OCI-LY7 (cell line): ENCODE data around the gene MSRB1. TPM values are rescaled to one million over a fixed set of nuclear protein-coding genes. Genes with fewer than 3 reads are reported as not detected.

Experiments
- BruUV-seq: library from RNA; stranded (reverse); fragments of 400-500 nt; replicated peaks from 2 replicates; lab custom pipeline; 2021; lab: Mats Ljungman, UMichigan
- CTCF ChIA-PET: fragments of 300-600 bp; sonication (Branson Sonifier 250); formaldehyde crosslinking; loops from one replicate; lab custom pipeline; 2022; ENCODE audit warnings: antibody characterized with exemption; ENCODE audit not compliant: unreplicated experiment; lab: Charles Lee
- POLR2A ChIA-PET: fragments of 300-600 bp; sonication (Branson Sonifier 250); formaldehyde crosslinking; loops from one replicate; lab custom pipeline; 2022; ENCODE audit warnings: antibody characterized with exemption; lab: Charles Lee
- DNase-seq: peaks from one replicate; pipeline ENCODE4 v3.0.0-alpha.2; 2015; ENCODE audit warnings: low spot score
- H2AFZ ChIP-seq: fragments of 200-600 bp; sonication (generic), shearing (Covaris generic); 2 replicates; pipeline ENCODE4 v1.6.1; 2014; ENCODE audit warnings: mild to moderate bottlenecking, antibody characterized with exemption, low read length, moderate library complexity
- H3K27ac ChIP-seq: fragments of 200-600 bp; sonication (generic); 2 replicates; pipeline ENCODE4 v1.5.1; 2014; ENCODE audit warnings: mixed run types, low read depth, mild to moderate bottlenecking, moderate library complexity, low read length, inconsistent platforms; ENCODE audit not compliant: poor library complexity, severe bottlenecking
- H3K36me3 ChIP-seq: fragments of 200-600 bp; sonication (generic); 2 replicates; pipeline ENCODE4 v1.6.1; 2014; ENCODE audit warnings: mild to moderate bottlenecking, antibody characterized with exemption, low read length, moderate library complexity, mixed read lengths; ENCODE audit not compliant: insufficient read depth
- H3K4me1 ChIP-seq: fragments of 200-600 bp; sonication (generic); 2 replicates; pipeline ENCODE4 v1.5.1; 2014; ENCODE audit warnings: mild to moderate bottlenecking, low read length; ENCODE audit not compliant: insufficient read depth, poor library complexity, severe bottlenecking
- H3K4me2 ChIP-seq: fragments of 200-600 bp; sonication (generic); 2 replicates; pipeline ENCODE4 v1.6.1; 2014; ENCODE audit warnings: mild to moderate bottlenecking, low read length
- H3K4me3 ChIP-seq: fragments of 200-600 bp; sonication (generic); 2 replicates; pipeline ENCODE4 v1.5.1; 2014; ENCODE audit warnings: mild to moderate bottlenecking, low read depth, low read length; ENCODE audit not compliant: poor library complexity, severe bottlenecking
- H3K79me2 ChIP-seq: fragments of 200-600 bp; sonication (generic); 2 replicates; pipeline ENCODE4 v1.6.1; 2016; ENCODE audit warnings: low read depth, mild to moderate bottlenecking, low read length, moderate library complexity, mixed read lengths; ENCODE audit not compliant: insufficient read depth
- H3K9me2 ChIP-seq: fragments of 200-600 bp; sonication (generic); 2 replicates; pipeline ENCODE4 v1.6.1; 2016; ENCODE audit warnings: mild to moderate bottlenecking, low read length, mixed read lengths; ENCODE audit not compliant: insufficient read depth
- H3K9me3 ChIP-seq: fragments of 200-600 bp; sonication (generic); 2 replicates; pipeline ENCODE4 v1.6.1; 2014; ENCODE audit warnings: mild to moderate bottlenecking, mixed run types, low read length, mixed read lengths
- H4K20me1 ChIP-seq: fragments of 200-600 bp; sonication (generic); 2 replicates; pipeline ENCODE4 v1.6.1; 2014; ENCODE audit warnings: mild to moderate bottlenecking, antibody characterized with exemption, low read length, moderate library complexity, mixed read lengths; ENCODE audit not compliant: insufficient read depth
- CTCF ChIP-seq: fragments of 200-600 bp; sonication (generic); conservative IDR thresholded peaks from 2 replicates; pipeline ENCODE4 v1.5.1; 2014; ENCODE audit warnings: mild to moderate bottlenecking, antibody characterized with exemption, low read length, moderate library complexity, mixed read lengths
- EZH2phosphoT487 ChIP-seq: fragments of 200-600 bp; sonication (generic); IDR thresholded peaks from 2 replicates; pipeline ENCODE4 v1.6.1; 2018; ENCODE audit warnings: low read depth, borderline replicate concordance, mild to moderate bottlenecking, mixed run types, antibody characterized with exemption, low read length, moderate library complexity, mixed read lengths
- intact Hi-C: fragments of 100-400 bp; cut with micrococcal nuclease; formaldehyde crosslinking; loops from one replicate; pipeline ENCODE4 v1.10.0; 2022; ENCODE audit not compliant: unreplicated experiment
- total RNA-seq, 2 experiments: library from RNA; depleted of rRNA in 1 of 2; stranded (reverse); fragments of >200 nt in 1 of 2; shearing (Covaris generic) in 1 of 2; gene quantifications; 2 replicates each; pipeline ENCODE4 v1.2.3, GENCODE V29; 2014 to 2022

MSRB1 gene
- total RNA-seq, 2 experiments from 2014 or later, result 9.0 to 17.6 TPM

- Histone ChIP-seq H3K79me2 (no peaks in the 10 kb centered on the region), H3K4me1 (peaks cover 47% of the 10 kb centered on the region), H3K9me3 (no peaks in the 10 kb centered on the region), H2AFZ (peak within 1 kb of the TSS; percentile 22; the same call in 1 of the 2 replicates), H3K27ac (peak within 1 kb of the TSS; percentile 50), H4K20me1 (no peaks in the 10 kb centered on the region), H3K36me3 (peaks cover 12% of the 10 kb centered on the region; the same call in 1 of the 2 replicates), H3K4me3 (peak within 1 kb of the TSS; percentile 68), H3K9me2 (no peaks in the 10 kb centered on the region), H3K4me2 (peak within 1 kb of the TSS; percentile 80)
- POLR2A ChIA-PET, result interaction anchor here (1.9 kb wide), 1 partner anchor 24 kb away, joined by 5 read pairs; the partner anchor contains the start of gene RPS2
- TF ChIP-seq CTCF (no peak), EZH2phosphoT487 (no peak)
- no TSS peak for BruUV-seq
- CTCF ChIA-PET, result no interaction called here
- peak; percentile 24 for DNase-seq
- intact Hi-C loops, result no loop called here
These were observed 46.5 kb upstream of the MSRB1 start, which contains the start of gene SYNGR3 for GRCh38 chr16:1989209-1990100. TSS of gene SYNGR3 (plus strand) at chr16:1989970. CDS start at chr16:1990103, 133 bp downstream.

GRCh38 chr16:1987198-1987597 is 44.2 kb upstream of the MSRB1 start:
- no peak for TF ChIP-seq CTCF
- no peak for TF ChIP-seq EZH2phosphoT487
- Histone ChIP-seq H3K9me3 (no peaks in the 10 kb centered on the region), H3K36me3 (peaks cover 12% of the 10 kb centered on the region; the same call in 1 of the 2 replicates), H3K27ac (no peak overlapping the region), H2AFZ (no peak overlapping the region), H3K4me2 (no peak overlapping the region), H3K79me2 (no peaks in the 10 kb centered on the region), H3K4me3 (no peak overlapping the region), H3K9me2 (no peaks in the 10 kb centered on the region), H3K4me1 (peaks cover 31% of the 10 kb centered on the region), H4K20me1 (no peaks in the 10 kb centered on the region)
- BruUV-seq, result no TSS peak
- intact Hi-C loops, result no loop called here
- ChIA-PET CTCF (no interaction called here), POLR2A (no interaction called here)
- no peak for DNase-seq
